OCI-LY7 (cell line): ENCODE results near the gene NAB2.

ENCODE experiments used
- CTCF ChIP-seq: fragments of 200-600 bp; sonication (generic); conservative IDR thresholded peaks from 2 replicates; pipeline ENCODE4 v1.5.1; 2014; ENCODE audit warnings: mild to moderate bottlenecking, antibody characterized with exemption, low read length, moderate library complexity, mixed read lengths
- EZH2phosphoT487 ChIP-seq: fragments of 200-600 bp; sonication (generic); IDR thresholded peaks from 2 replicates; pipeline ENCODE4 v1.6.1; 2018; ENCODE audit warnings: low read depth, borderline replicate concordance, mild to moderate bottlenecking, mixed run types, antibody characterized with exemption, low read length, moderate library complexity, mixed read lengths

- no peak for TF ChIP-seq EZH2phosphoT487
- no peak for TF ChIP-seq CTCF
Measured at GRCh38 chr12:57046086-57046791, 42.7 kb upstream of the NAB2 start.
